Mucosa of descending colon (tissue), 3 donors: Measurements from ENCODE around the gene WNT9A. TPM values are rescaled to one million over a fixed set of nuclear protein-coding genes. Genes with fewer than 3 reads are reported as not detected.

Experiments used
- ATAC-seq: fragments of 200-7000 bp; cut with Tn5 transposase; one replicate; pipeline ENCODE4 v1.9.1; 2020; ENCODE audit warnings: mild to moderate bottlenecking, moderate library complexity
- DNase-seq, 3 donors: peaks; one replicate each; pipeline ENCODE4 v3.0.0-alpha.2; 2020
- H3K36me3 ChIP-seq: fragments of 200-600 bp; one replicate; pipeline ENCODE4 v1.8.0; 2021; ENCODE audit warnings: low read depth, mild to moderate bottlenecking
- H3K4me1 ChIP-seq: fragments of 200-600 bp; one replicate; pipeline ENCODE4 v1.8.0; 2021; ENCODE audit warnings: low read depth, mild to moderate bottlenecking
- H3K4me3 ChIP-seq: fragments of 200-600 bp; one replicate; pipeline ENCODE4 v1.8.0; 2021; ENCODE audit warnings: mild to moderate bottlenecking
- H3K9me3 ChIP-seq: fragments of 200-600 bp; one replicate; pipeline ENCODE4 v1.8.0; 2021; ENCODE audit warnings: mild to moderate bottlenecking
- CTCF ChIP-seq: fragments of 200-600 bp; IDR thresholded peaks from one replicate; pipeline ENCODE4 v1.8.0; 2022; ENCODE audit warnings: antibody characterized with exemption, mild to moderate bottlenecking
- intact Hi-C, 2 donors: fragments of 100-400 bp; cut with DNase I in 1 of 2; cut with micrococcal nuclease in 1 of 2; formaldehyde crosslinking; loops; one replicate each; pipeline versions ENCODE4 v1.11.0 to v1.11.1; 2022; cut with DNase I, micrococcal nuclease
- total RNA-seq, 3 donors: library from RNA; stranded (reverse); fragmentation: NEBNext Ultra II Directional in 2 of 3; extraction: Animal tissue kit (Norgen Biotek cat#: 25700) in 2 of 3; gene quantifications; one replicate each; pipeline versions ENCODE4 v1.2.1 to v1.2.4, GENCODE V29; 2021 to 2023
- donor health status: DM: no; HTN: no; CAD: no; lungs with moderate emphysema.
- donor health status: DM: no; HTN: no; CAD: no.
- donor health status: DM: no; HTN: yes; CAD: no.

The WNT9A gene
- total RNA-seq, 3 donors from 2014 or later, result 1.7 to 12.7 (median 2.4) TPM

- no peak overlapping the region for H3K4me3 ChIP-seq
- H3K36me3 ChIP-seq, result no peaks in the 10 kb centered on the region
- ATAC-seq (no peak), DNase-seq (peak in 1 of 3 donors; percentile 31)
- no peaks in the 10 kb centered on the region for H3K9me3 ChIP-seq
- TF ChIP-seq CTCF, result no peak
- intact Hi-C loops, result no loop called here
- no peaks in the 10 kb centered on the region for H3K4me1 ChIP-seq
Observed at GRCh38 chr1:227903614-227904501, 43.9 kb downstream of the WNT9A start.

GRCh38 chr1:227903061-227903521, 44.6 kb downstream of the WNT9A start:
- Histone ChIP-seq H3K9me3 (no peaks in the 10 kb centered on the region), H3K4me3 (no peak overlapping the region), H3K4me1 (no peaks in the 10 kb centered on the region), H3K36me3 (no peaks in the 10 kb centered on the region)
- DNase-seq, result peak in 1 of 3 donors; percentile 16
- no peak for TF ChIP-seq CTCF
- no peak for ATAC-seq
- intact Hi-C loops, result no loop called here

- no peaks in the 10 kb centered on the region for H3K4me1 ChIP-seq
- no peak for TF ChIP-seq CTCF
Observed at GRCh38 chr1:227902641-227902990, 45.1 kb downstream of the WNT9A start.

DNA sequence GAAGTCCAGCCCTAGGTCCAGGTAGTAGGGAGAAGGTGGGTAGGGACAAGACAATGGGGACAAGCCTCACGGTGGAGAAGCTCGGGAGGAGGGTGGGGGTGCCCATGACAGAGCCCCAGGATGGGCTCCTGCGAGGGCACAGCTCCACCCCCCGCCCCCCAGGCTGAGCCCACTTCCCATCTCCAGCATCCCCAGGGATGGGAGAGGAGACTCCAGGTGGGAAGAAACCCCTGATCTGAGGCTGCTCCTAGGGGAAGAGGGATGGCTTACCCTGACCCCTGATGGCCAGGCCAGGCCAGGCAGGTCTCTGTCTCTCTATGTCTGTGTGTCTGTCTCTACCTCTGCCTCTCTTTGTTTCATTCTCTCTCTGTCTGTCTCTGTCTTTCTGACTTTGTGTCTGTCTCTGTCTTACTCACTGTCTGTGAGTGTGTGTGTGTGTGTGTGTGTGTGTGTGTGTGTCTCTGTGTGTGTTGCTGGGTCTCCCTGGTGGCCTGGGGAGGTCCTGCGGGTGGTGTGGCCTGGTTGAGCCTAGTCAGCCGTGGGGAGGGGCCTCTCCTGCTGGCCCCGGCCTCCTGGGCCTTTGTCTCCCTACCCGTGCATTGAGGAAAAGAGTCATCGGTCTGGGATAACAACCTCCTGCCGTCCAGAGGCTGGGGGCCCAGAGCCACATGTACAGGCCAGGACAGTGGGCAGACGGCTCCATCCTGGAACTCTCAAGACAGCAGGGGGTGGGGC, 45.7 kb downstream of the WNT9A start:
- Histone ChIP-seq H3K4me3 (no peak overlapping the region), H3K4me1 (no peaks in the 10 kb centered on the region), H3K9me3 (no peaks in the 10 kb centered on the region), H3K36me3 (no peaks in the 10 kb centered on the region)
- ATAC-seq, result no peak
- DNase-seq, result peak in 2 of 3 donors; percentile 9 to 32
- intact Hi-C loops, result no loop called here
- no peak for TF ChIP-seq CTCF

More at GRCh38 chr1:227902641-227902990, 45.1 kb downstream of the WNT9A start:
- Histone ChIP-seq H3K9me3 (no peaks in the 10 kb centered on the region), H3K36me3 (no peaks in the 10 kb centered on the region), H3K4me3 (no peak overlapping the region)
- ATAC-seq (no peak), DNase-seq (peak in 1 of 3 donors; percentile 27)
- intact Hi-C loops, result no loop called here

DNA sequence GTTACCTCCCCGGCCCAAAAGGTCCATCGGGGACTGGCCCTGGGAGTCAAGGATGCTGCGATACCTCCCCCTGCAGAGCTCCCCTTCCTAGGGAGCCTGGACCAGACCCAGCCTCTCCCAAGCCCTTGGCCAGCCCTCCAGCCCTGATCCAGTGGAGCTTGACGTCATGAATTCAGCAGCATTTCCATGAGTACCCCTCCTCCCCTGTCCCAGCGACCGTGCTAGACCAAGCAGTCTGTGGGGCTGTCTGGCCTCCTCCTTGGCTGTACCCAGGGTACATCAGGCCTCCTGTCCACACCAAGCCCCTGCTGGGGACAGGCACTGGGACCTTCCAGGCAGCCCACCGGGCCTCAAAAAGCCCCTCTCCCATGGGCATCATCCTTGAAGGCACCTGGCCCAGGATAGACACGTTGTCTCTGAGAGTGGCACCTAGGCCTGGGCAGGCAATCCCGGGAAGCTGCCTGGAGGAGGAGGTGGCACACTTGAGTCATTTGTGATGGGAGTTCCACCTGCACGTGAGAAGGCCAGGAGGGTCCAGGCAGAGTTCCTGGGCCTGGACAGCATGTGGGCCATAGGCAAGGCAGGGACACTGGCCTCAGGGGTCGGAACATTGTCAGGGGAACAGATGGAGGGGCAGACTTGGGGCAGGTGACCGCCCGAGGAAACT, 46.4 kb downstream of the WNT9A start:
- ATAC-seq (no peak), DNase-seq (peak in 2 of 3 donors; percentile 12 to 36)
- no peak for TF ChIP-seq CTCF
- intact Hi-C loops, result no loop called here
- no peaks in the 10 kb centered on the region for H3K9me3 ChIP-seq
- no peaks in the 10 kb centered on the region for H3K36me3 ChIP-seq
- no peaks in the 10 kb centered on the region for H3K4me1 ChIP-seq
- no peak overlapping the region for H3K4me3 ChIP-seq
